ENCODE results near the gene AIRE. TPM values are rescaled to one million over a fixed set of nuclear protein-coding genes. Genes with fewer than 3 reads are reported as not detected.

AIRE gene
- total and polyA plus RNA-seq, 4 donors: 0.05 TPM; not detected in 3

GRCh38 chr21:44319407-44320065 lies 33.9 kb downstream of the AIRE start:
- no peak overlapping the region for H3K9ac ChIP-seq (ENCODE audit: low read depth in 1 of 2, low read length in 2 of 2)
- no peaks in the 10 kb centered on the region for H3K27me3 ChIP-seq (ENCODE audit: control insufficient read depth in 4 of 4, insufficient read depth in 4 of 4, low read length in 3 of 4)
- H3K27ac ChIP-seq (ENCODE audit: low read depth in 1 of 2, low read length in 2 of 2): no peak overlapping the region
- DNase-seq (ENCODE audit: low spot score): no peak
- no peaks in the 10 kb centered on the region for H3K4me1 ChIP-seq (ENCODE audit: control insufficient read depth in 4 of 4, insufficient read depth in 4 of 4, low read length in 3 of 4)
- WGBS: 95% methylated on average over 35 of the region's 35 CpGs
- TF ChIP-seq NR2F2 (IDR thresholded peaks at IDR 0.05) (no peak), FOXA2 (IDR thresholded peaks at IDR 0.05) (no peak), EGR1 (IDR thresholded peaks at IDR 0.05; ENCODE audit: low read depth in 2 of 2) (no peak), HNF4G (IDR thresholded peaks at IDR 0.05) (no peak), GABPA (IDR thresholded peaks at IDR 0.05 in 1 of 2, conservative IDR thresholded peaks at IDR 0.05 in 1 of 2) (no peak), TAF1 (conservative IDR thresholded peaks at IDR 0.05) (no peak), RAD21 (IDR thresholded peaks at IDR 0.05) (no peak), YY1 (IDR thresholded peaks at IDR 0.05) (no peak)
- TF ChIP-seq, protein P1, sequence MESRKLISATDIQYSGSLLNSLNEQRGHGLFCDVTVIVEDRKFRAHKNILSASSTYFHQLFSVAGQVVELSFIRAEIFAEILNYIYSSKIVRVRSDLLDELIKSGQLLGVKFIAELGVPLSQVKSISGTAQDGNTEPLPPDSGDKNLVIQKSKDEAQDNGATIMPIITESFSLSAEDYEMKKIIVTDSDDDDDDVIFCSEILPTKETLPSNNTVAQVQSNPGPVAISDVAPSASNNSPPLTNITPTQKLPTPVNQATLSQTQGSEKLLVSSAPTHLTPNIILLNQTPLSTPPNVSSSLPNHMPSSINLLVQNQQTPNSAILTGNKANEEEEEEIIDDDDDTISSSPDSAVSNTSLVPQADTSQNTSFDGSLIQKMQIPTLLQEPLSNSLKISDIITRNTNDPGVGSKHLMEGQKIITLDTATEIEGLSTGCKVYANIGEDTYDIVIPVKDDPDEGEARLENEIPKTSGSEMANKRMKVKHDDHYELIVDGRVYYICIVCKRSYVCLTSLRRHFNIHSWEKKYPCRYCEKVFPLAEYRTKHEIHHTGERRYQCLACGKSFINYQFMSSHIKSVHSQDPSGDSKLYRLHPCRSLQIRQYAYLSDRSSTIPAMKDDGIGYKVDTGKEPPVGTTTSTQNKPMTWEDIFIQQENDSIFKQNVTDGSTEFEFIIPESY (IDR thresholded peaks at IDR 0.05): no peak
- TF ChIP-seq, protein P2, sequence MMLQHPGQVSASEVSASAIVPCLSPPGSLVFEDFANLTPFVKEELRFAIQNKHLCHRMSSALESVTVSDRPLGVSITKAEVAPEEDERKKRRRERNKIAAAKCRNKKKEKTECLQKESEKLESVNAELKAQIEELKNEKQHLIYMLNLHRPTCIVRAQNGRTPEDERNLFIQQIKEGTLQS (IDR thresholded peaks at IDR 0.05): no peak
- TF ChIP-seq, protein P3, sequence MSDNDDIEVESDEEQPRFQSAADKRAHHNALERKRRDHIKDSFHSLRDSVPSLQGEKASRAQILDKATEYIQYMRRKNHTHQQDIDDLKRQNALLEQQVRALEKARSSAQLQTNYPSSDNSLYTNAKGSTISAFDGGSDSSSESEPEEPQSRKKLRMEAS (IDR thresholded peaks at IDR 0.05): no peak
- peaks cover 2 to 66% (median 20%) of the 10 kb centered on the region in 4 donors for H3K36me3 ChIP-seq (ENCODE audit: control insufficient read depth in 4 of 4, insufficient read depth in 3 of 4, low read depth in 1 of 4, low read length in 3 of 4)
- no peak overlapping the region for H3K4me3 ChIP-seq (ENCODE audit: low read depth in 1 of 3, low read length in 3 of 3)
- no peaks in the 10 kb centered on the region for H3K9me3 ChIP-seq (ENCODE audit: control insufficient read depth in 4 of 4, low read length in 3 of 4)

DNA sequence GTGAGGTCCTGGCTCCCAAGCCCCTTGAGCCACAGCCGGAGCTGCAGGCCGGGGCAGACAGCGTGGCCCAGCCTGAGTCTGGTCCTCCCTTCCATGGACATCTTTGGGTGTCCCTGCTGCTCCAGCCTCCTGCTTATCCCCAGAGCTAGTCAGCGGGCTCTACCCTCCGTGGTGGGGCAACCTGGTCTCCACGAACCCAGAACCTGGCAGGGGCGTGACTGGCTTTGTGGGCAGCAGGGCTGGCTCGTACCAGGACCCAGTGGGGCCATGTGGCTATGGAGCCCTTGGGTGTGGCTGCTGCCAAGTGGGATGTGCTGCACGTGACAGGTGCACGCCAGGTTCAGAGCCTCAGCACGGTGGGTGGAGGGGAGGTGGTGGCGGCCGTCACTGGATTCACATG lies 35.2 kb downstream of the AIRE start:
- H3K4me1 ChIP-seq (ENCODE audit: control insufficient read depth in 4 of 4, insufficient read depth in 4 of 4, low read length in 3 of 4): no peaks in the 10 kb centered on the region
- no peaks in the 10 kb centered on the region for H3K27me3 ChIP-seq (ENCODE audit: control insufficient read depth in 4 of 4, insufficient read depth in 4 of 4, low read length in 3 of 4)
- peaks cover 2 to 73% (median 28%) of the 10 kb centered on the region in 4 donors for H3K36me3 ChIP-seq (ENCODE audit: control insufficient read depth in 4 of 4, insufficient read depth in 3 of 4, low read depth in 1 of 4, low read length in 3 of 4)
- no peak overlapping the region for H3K4me3 ChIP-seq (ENCODE audit: low read depth in 1 of 3, low read length in 3 of 3)
- H3K27ac ChIP-seq (ENCODE audit: low read depth in 1 of 2, low read length in 2 of 2): no peak overlapping the region
- H3K9me3 ChIP-seq (ENCODE audit: control insufficient read depth in 4 of 4, low read length in 3 of 4): no peaks in the 10 kb centered on the region
- no peak overlapping the region for H3K9ac ChIP-seq (ENCODE audit: low read depth in 1 of 2, low read length in 2 of 2)
- 96% methylated on average over 13 of the region's 13 CpGs for WGBS
- no peak for TF ChIP-seq RAD21 (IDR thresholded peaks at IDR 0.05)
- TF ChIP-seq, protein P3 (IDR thresholded peaks at IDR 0.05): no peak
- TF ChIP-seq RXRA (IDR thresholded peaks at IDR 0.05): no peak
- TF ChIP-seq, protein P4, sequence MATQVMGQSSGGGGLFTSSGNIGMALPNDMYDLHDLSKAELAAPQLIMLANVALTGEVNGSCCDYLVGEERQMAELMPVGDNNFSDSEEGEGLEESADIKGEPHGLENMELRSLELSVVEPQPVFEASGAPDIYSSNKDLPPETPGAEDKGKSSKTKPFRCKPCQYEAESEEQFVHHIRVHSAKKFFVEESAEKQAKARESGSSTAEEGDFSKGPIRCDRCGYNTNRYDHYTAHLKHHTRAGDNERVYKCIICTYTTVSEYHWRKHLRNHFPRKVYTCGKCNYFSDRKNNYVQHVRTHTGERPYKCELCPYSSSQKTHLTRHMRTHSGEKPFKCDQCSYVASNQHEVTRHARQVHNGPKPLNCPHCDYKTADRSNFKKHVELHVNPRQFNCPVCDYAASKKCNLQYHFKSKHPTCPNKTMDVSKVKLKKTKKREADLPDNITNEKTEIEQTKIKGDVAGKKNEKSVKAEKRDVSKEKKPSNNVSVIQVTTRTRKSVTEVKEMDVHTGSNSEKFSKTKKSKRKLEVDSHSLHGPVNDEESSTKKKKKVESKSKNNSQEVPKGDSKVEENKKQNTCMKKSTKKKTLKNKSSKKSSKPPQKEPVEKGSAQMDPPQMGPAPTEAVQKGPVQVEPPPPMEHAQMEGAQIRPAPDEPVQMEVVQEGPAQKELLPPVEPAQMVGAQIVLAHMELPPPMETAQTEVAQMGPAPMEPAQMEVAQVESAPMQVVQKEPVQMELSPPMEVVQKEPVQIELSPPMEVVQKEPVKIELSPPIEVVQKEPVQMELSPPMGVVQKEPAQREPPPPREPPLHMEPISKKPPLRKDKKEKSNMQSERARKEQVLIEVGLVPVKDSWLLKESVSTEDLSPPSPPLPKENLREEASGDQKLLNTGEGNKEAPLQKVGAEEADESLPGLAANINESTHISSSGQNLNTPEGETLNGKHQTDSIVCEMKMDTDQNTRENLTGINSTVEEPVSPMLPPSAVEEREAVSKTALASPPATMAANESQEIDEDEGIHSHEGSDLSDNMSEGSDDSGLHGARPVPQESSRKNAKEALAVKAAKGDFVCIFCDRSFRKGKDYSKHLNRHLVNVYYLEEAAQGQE (IDR thresholded peaks at IDR 0.05): no peak
- TF ChIP-seq, protein P5, sequence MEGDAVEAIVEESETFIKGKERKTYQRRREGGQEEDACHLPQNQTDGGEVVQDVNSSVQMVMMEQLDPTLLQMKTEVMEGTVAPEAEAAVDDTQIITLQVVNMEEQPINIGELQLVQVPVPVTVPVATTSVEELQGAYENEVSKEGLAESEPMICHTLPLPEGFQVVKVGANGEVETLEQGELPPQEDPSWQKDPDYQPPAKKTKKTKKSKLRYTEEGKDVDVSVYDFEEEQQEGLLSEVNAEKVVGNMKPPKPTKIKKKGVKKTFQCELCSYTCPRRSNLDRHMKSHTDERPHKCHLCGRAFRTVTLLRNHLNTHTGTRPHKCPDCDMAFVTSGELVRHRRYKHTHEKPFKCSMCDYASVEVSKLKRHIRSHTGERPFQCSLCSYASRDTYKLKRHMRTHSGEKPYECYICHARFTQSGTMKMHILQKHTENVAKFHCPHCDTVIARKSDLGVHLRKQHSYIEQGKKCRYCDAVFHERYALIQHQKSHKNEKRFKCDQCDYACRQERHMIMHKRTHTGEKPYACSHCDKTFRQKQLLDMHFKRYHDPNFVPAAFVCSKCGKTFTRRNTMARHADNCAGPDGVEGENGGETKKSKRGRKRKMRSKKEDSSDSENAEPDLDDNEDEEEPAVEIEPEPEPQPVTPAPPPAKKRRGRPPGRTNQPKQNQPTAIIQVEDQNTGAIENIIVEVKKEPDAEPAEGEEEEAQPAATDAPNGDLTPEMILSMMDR (IDR thresholded peaks at IDR 0.05; ENCODE audit: low read depth, low read length, missing input control): no peak
- TF ChIP-seq, protein P1 (IDR thresholded peaks at IDR 0.05): no peak
- TF ChIP-seq EGR1 (IDR thresholded peaks at IDR 0.05; ENCODE audit: low read depth in 2 of 2): no peak
- TF ChIP-seq TAF1 (conservative IDR thresholded peaks at IDR 0.05): no peak
- no peak for TF ChIP-seq FOXA2 (IDR thresholded peaks at IDR 0.05)
- no peak for TF ChIP-seq GABPA (IDR thresholded peaks at IDR 0.05 in 1 of 2, conservative IDR thresholded peaks at IDR 0.05 in 1 of 2)
- TF ChIP-seq NR2F2 (IDR thresholded peaks at IDR 0.05): no peak
- TF ChIP-seq, protein P2 (IDR thresholded peaks at IDR 0.05): no peak
- TF ChIP-seq HNF4A (conservative IDR thresholded peaks at IDR 0.05): no peak
- no peak for TF ChIP-seq SP1 (IDR thresholded peaks at IDR 0.05)
- no peak for DNase-seq (ENCODE audit: low spot score)
